Activated B cell treated with CpG ODN at 0.5 μM for 24 hours (primary cell): ENCODE results near the gene RIPOR3. TPM values are rescaled to one million over a fixed set of nuclear protein-coding genes. Genes with fewer than 3 reads are reported as not detected.

ENCODE experiments used
- ATAC-seq: fragments of 200-7000 bp; cut with Tn5 transposase; one replicate; pipeline ENCODE4 v1.10.0; 2021; ENCODE audit warnings: low read depth, mild to moderate bottlenecking, moderate library complexity
- CTCF ChIA-PET: fragments of 350-600 bp; sonication (Branson Sonifier 250); formaldehyde crosslinking; loops from one replicate; lab custom pipeline; 2021; ENCODE audit warnings: antibody characterized with exemption; lab: Charles Lee
- POLR2A ChIA-PET: fragments of 350-600 bp; sonication (Branson Sonifier 250); formaldehyde crosslinking; loops from one replicate; lab custom pipeline; 2021; ENCODE audit warnings: antibody characterized with exemption; lab: Charles Lee
- DNase-seq: peaks from one replicate; pipeline ENCODE4 v3.0.0; 2022
- H3K27ac Mint-ChIP-seq: one replicate; pipeline ENCODE4 v1.8.0; 2020; ENCODE audit warnings: mixed read lengths
- H3K27me3 Mint-ChIP-seq: one replicate; pipeline ENCODE4 v1.8.0; 2021; ENCODE audit warnings: mixed read lengths
- H3K36me3 Mint-ChIP-seq: one replicate; pipeline ENCODE4 v1.8.0; 2021; ENCODE audit warnings: low read depth, mixed read lengths
- H3K4me1 Mint-ChIP-seq: one replicate; pipeline ENCODE4 v1.8.0; 2021; ENCODE audit warnings: mixed read lengths
- H3K4me3 Mint-ChIP-seq: one replicate; pipeline ENCODE4 v1.8.0; 2020; ENCODE audit warnings: mild to moderate bottlenecking, mixed read lengths
- H3K9me3 Mint-ChIP-seq: one replicate; pipeline ENCODE4 v1.8.0; 2020; ENCODE audit warnings: mixed read lengths
- CTCF ChIP-seq: fragments of 200-600 bp; IDR thresholded peaks from one replicate; pipeline ENCODE4 v1.8.0; 2022; ENCODE audit warnings: antibody characterized with exemption, mild to moderate bottlenecking
- intact Hi-C: fragments of 100-400 bp; cut with micrococcal nuclease; formaldehyde crosslinking; loops from one replicate; pipeline ENCODE4 v1.15.1; 2024
- total RNA-seq: library from RNA; stranded (reverse); gene quantifications from 2 replicates; pipeline ENCODE4 v1.2.3, GENCODE V29; 2022

RIPOR3 gene
- total RNA-seq, 1 donor from 2014 or later: not detected

DNA sequence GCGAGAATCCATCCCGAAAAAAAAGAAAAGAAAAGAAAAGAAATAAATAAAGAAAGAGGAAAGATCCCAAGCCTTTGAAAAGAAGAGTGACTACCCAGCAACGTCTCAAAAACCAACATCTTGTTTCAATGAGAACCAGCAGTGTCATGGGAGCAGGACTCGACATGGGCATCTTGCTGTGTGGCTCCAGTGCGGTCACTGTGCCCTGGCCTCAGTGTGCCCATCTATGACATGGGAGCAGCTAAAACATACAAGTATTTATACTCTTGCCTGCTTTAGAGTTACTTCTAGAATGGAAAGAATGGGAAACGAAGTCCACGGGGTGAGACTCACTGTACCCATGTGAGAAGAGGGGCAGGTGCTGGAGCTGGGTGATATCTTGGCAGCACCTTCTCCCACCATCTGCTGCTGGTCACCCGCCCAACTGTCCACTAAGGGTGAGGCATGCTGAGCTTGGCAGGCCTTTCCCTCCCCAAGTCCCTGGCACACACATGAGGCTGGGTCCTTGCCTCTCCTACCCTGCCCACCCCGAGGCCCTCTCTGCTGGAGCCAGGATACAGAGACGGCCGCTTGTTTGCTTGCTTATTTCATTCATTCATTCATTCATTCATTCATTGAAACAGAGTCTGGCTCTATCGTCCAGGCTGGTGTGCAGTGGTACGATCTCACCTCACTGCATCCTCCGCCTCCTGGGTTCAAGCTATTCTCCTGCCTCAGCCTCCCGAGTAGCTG, 77.7 kb downstream of the RIPOR3 start:
- ChIA-PET POLR2A (no interaction called here), CTCF (no interaction called here)
- Mint-ChIP-seq H3K4me1 (no peaks in the 10 kb centered on the region), H3K36me3 (no peaks in the 10 kb centered on the region), H3K9me3 (no peaks in the 10 kb centered on the region), H3K27ac (no peak overlapping the region), H3K27me3 (peaks cover 3% of the 10 kb centered on the region), H3K4me3 (no peak overlapping the region)
- ATAC-seq (no peak), DNase-seq (no peak)
- TF ChIP-seq CTCF: no peak
- intact Hi-C loops: no loop called here

DNA sequence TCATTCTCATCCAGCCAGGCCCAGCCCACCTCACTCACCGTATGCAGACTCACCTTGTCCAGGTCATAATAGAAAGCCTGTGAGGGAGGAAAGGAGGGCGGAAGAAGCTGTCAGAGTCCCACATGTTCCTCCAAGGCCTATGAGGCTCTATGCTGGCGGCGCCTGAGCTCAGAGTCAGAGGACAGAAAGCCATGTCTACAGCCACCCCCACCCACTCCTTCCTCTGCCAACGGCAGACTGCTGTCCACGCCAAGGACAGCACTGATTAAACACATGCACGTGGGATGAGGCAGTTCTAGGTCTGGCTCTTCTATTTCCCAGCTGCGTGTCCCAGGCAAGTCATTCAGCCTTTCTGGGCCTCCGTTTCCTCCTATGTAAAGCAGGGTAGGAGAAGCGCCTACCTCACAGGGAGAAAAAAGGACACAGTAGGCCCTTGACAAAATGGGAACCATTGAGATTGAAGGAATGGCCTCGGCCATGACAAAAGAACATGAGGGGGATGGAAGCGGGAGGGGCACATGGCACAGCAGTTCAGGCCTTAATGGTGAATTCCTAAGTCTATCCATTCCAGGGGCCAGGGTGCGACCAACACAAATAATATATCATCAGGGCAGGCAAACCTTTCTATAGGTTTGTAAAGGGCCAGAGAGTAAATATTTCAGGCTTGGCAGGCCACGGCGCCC, 80.1 kb downstream of the RIPOR3 start:
- Mint-ChIP-seq H3K27ac (no peak overlapping the region), H3K4me1 (no peaks in the 10 kb centered on the region), H3K4me3 (no peak overlapping the region), H3K36me3 (no peaks in the 10 kb centered on the region), H3K9me3 (no peaks in the 10 kb centered on the region), H3K27me3 (peaks cover 4% of the 10 kb centered on the region)
- DNase-seq (no peak), ATAC-seq (no peak)
- TF ChIP-seq CTCF: no peak
- ChIA-PET CTCF (no interaction called here), POLR2A (no interaction called here)
- intact Hi-C loops: no loop called here

DNA sequence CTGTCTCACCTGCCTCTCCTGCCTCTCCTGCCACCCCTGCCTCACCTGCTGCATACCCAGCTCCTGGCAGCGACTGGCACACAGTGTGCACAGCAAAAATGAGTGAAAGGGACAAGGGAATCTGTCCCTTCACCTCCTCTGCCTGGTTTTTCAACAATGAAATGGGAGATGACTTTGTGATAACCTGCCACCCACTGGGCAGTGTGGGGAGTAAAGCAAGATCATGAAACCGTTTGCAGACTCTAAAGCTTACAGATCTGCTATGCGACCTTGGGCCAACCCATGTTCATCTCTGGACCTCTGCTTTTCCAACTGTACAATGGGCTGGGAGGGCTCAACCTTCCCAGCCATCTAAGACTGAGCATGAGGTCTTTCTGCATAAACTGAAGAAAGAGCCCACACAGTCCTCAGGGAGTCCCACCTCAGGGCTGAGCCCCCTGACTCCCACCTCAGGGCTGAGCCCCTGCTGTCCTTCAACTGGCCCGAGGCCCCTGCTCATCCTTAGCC, 81.1 kb downstream of the RIPOR3 start:
- H3K27ac Mint-ChIP-seq: no peak overlapping the region
- no peak for ATAC-seq
- no peak for DNase-seq
- H3K4me3 Mint-ChIP-seq: no peak overlapping the region
- ChIA-PET POLR2A (no interaction called here), CTCF (no interaction called here)
- TF ChIP-seq CTCF: no peak
- no peaks in the 10 kb centered on the region for H3K4me1 Mint-ChIP-seq
- no peaks in the 10 kb centered on the region for H3K9me3 Mint-ChIP-seq
- H3K27me3 Mint-ChIP-seq: peaks cover 5% of the 10 kb centered on the region
- intact Hi-C loops: no loop called here
- no peaks in the 10 kb centered on the region for H3K36me3 Mint-ChIP-seq

GRCh38 chr20:50609438-50609989, 81.8 kb downstream of the RIPOR3 start:
- no peaks in the 10 kb centered on the region for H3K4me1 Mint-ChIP-seq
- CTCF ChIA-PET: no interaction called here

More at GRCh38 chr20:50609438-50609989, 81.8 kb downstream of the RIPOR3 start:
- H3K9me3 Mint-ChIP-seq: no peaks in the 10 kb centered on the region
- ATAC-seq (no peak), DNase-seq (no peak)
- no peak overlapping the region for H3K27ac Mint-ChIP-seq
- no peak overlapping the region for H3K4me3 Mint-ChIP-seq
- no peaks in the 10 kb centered on the region for H3K36me3 Mint-ChIP-seq
- POLR2A ChIA-PET: no interaction called here
- intact Hi-C loops: no loop called here
- TF ChIP-seq CTCF: no peak
- H3K27me3 Mint-ChIP-seq: peaks cover 5% of the 10 kb centered on the region
